GM21528 (cell line): ENCODE data around the gene KCNH4.
A peak's percentile ranks its signal among the peaks of the same experiment; 100 is the strongest.

Source experiments
- ATAC-seq: cut with Tn5 transposase; IDR thresholded peaks from one replicate; pipeline ENCODE4 v1.9.1; 2021; ENCODE audit warnings: mild to moderate bottlenecking, moderate library complexity; ENCODE audit not compliant: unreplicated experiment, low FRiP score

The KCNH4 gene

DNA sequence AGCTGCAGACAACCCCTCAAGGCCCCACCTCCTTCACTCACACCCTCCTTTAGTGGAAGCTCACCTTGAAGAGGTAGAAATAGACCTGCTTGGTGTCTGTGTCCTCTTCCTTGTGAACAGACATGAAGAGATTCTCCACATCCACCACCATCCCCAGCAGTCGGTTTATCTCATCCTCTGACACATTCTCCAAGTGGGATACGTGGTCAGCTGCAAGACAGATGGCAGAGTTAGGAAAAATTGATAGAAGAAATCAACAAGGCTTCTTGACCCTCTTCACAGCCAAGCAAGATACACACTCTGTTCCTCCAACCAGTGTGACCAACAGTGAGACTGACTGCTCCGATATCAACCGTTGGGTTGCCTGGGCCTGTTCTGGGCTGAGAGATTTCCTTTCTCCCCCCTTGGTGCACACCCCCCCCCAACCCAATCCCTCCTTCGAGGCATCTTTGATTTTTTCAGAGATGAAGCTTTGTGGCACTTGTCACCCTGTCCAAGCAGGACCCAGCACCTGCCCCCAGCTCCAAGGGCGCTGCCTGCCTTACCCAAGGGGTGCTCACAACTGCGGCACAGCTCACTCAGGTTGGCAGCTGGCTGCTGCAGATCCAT lies 60.7 kb downstream of the KCNH4 start:
- no peak for ATAC-seq

DNA sequence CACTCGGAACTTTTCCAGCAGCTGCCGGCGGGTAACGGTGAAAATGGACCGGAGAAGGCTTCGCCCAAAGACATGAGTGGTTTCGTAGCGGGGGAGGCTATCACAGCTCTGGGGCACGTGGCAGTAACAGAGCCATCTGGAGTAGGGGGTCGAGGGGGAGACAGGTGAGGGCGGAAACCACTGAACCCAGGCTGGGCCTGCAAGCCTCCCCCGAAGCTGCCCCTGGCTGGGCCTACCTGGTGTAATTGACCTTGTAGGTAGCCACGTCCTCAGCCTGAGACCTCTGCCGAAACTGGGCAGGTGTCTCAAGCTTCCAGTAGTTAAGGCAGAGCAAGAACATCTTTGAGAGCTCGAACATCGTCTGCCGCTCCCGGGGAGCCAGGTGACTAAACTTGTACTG lies 61.6 kb downstream of the KCNH4 start:
- no peak for ATAC-seq

DNA sequence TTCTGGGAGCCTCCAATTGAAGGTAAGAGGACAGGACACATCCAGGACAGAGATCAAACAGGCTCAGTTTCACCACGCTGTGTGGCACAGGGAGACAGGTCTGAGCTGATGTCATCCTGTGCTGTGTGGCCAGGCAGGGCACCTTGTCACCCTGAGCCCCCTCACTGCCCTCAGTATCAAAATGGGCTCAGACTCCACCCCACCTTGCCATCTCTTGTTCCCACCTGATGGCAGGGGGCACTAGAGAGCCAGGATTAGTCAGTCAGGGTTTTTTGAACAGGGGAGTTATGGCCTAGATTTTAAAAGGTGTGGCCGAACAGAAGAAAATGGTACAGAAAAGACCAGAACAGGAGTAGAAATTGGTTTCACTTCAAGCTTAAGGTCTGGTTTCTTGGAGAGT lies 62.4 kb downstream of the KCNH4 start:
- ATAC-seq: no peak

- ATAC-seq: no peak
These were observed 62.8 kb downstream of the KCNH4 start for GRCh38 chr17:42118126-42118510.

GRCh38 chr17:42117397-42118125 lies 63.4 kb downstream of the KCNH4 start:
- no peak for ATAC-seq

DNA sequence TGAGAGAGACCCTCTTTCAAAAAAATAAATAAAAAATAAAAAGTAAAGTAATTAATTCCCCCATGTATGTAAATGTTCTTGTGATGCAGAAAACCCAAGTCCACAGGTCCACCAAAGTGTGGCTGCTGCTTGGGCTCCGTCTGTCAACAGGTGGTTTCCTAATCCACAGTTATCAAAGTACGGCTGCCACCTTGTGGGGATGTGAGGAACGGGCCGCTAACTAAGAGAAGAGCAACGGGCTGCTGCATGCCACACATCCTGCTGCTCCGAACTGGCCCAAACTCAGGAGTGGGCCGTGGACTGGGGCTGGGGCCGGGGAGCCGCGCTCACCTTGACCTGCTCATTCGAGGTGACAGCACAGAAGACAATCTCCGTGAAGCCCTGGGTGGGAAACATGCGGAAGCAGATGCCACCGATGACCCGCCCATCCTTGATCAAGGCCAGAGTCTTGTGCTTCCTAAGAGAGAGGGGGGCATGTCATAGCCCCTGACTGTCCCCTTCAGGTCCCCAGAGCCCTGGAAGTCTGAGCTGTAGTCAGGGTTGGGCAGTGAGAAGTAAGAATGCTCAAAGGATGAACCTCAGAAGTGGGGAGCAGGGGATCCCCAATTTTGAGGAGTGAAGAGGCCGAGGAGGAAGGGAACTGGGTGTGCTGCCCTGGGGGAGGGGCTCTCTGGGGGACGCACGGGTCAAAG lies 64.1 kb downstream of the KCNH4 start:
- ATAC-seq: no peak

GRCh38 chr17:42114118-42114517 lies 66.8 kb downstream of the KCNH4 start:
- ATAC-seq: no peak

DNA sequence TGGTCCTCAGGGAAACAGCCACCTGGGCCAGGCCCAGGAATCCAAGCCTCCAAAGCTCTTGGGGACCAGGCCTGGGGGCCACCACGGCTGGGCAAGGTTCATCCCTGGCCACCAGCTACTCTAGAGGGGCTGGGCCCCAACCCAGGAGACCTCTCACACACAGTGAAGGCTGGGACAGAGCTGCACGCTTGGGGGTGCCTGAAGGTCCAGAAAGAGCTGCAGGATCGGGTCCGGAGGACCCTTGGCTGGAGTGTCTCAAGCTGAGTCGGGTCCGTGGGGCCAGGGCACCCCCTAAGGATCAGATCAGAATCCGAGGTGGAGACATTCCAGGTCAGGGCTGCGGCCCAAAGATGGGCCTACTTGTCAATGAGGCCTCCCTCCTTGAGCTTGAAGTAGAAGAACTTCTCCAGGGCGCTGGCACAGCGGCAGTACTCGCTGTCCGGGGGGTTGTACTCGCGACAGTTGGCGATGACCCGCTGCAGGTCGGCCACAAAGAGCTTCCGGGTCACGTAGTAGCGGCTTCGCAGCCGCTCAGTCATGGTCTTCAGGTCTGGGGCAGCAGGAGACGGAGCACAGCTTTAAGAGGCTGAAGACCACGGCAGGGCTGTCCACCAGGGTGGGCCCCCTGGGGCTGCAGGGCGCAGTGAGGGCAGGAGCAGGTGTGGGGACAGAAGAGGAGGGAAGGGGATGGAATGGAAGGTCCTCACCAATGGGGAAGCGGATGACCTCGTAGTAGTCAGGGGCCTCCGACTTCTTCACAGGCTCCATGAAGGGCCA lies 67.5 kb downstream of the KCNH4 start:
- no peak for ATAC-seq

GRCh38 chr17:42112552-42113176 lies 68.3 kb downstream of the KCNH4 start, which contains the start of gene DHX58:
DHX58 (minus strand) TSS chr17:42112714; CDS start chr17:42111892, 822 bp downstream.
- ATAC-seq: peak; percentile 48

DNA sequence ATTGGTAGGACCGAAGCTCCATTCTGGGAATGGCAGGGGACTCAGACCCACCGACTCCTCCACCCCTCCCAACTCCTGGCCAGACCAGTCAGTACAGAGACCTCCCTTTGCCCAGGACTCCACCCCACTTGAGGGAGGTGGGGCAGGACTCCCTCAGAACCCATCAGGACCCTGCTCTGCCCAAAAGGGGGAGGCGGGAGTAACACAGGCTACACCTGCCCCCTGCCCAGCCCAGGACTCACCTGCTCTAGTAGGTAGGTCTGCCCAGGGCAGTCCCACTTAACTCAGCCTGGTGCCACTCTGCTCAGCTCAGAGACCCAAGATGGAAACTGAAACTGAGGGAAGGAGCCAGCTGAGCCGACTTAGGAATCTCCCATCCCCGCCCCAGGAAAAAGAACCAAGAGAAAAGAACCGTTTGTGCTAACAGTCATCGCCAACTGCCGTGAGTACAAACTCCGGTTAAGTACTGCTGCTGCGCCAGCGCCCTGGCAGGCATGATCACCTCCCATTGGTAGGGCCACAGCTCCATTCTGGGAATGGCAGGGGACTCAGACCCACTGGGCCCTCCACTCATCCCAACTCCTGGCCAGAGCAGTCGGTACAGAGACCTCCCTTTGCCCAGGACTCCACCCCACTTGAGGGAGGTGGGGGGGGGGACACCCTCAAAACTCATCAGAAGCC lies 68.9 kb downstream of the KCNH4 start:
- ATAC-seq: no peak

- no peak for ATAC-seq
These were observed 69.7 kb downstream of the KCNH4 start for GRCh38 chr17:42111265-42111636.

DNA sequence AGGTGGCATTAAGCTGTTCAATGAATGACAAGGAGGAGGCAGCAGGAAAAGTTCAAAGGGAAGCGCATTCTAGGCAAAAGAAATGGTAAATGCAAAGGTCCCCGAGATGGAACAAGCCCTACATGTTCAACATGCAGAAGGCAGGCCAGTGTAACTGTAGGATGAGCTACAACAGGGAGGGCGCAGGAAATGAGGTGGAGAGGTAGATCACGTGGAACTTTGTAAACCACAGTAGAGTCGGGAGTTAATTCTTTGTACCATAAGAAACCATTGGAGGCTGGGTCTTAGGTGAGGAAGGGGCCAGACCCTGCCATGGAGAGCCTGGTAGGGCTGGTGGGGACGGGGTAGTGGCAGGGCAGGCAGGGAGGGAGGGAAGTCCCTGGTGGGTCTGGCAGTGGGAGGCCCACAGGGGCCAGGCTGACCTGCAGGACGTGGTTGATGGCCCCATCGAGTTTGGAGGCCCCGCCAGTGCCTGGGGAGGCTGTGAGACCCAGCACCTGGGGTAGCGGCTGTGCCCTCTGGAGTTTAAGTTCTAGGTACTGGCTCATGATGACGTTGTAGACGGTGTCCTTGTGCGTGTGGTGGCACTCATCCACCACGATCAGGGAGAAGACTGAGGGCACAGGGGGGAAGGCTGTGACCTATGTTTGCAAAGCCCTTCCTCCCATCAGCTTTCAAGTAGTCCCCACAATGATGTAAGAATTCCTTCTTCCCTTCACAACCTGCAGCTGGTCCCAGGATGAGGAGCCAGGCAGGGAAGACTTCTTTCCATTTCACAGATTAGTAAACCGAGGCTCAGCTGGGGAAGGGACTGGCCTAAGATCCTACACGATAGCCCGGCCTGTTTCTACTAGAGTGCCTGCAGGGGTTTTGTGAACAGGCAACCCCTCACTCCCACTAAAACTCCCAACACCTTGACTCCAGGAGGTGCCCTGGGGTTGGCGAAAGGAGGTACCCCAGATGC lies 70.4 kb downstream of the KCNH4 start:
- no peak for ATAC-seq

DNA sequence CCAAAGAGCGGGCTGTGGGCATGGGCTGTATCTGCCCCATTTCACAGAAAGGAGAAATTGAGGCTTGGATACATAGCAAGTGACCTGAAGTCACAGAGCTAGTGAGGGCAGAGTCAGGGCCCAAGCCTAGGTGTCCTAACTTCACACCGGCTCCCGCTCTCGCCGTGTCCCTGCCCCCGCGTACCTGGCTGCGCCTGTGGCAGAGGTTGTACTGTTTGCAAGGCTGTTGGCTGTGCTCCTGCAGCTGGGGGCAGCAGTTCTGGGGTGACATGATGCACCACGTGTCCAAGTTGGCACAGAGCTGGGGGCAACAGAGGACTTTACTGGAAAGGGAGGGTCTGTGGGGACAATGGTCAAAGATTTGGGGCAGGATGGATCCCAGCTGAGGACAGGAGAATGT lies 71.9 kb downstream of the KCNH4 start:
- no peak for ATAC-seq

GRCh38 chr17:42107597-42108576 lies 73.1 kb downstream of the KCNH4 start:
- ATAC-seq: peak; percentile 62

- ATAC-seq: no peak
These were observed 73.8 kb downstream of the KCNH4 start for GRCh38 chr17:42107124-42107523.
